Cerebellar cortex (tissue), 1 donor: ENCODE results near the gene HTR4.

ENCODE experiments used
- DNase-seq: peaks from one replicate; pipeline ENCODE4 v3.0.0-alpha.2; 2015; ENCODE audit warnings: low spot score

The HTR4 gene

GRCh38 chr5:148607406-148607805 is 46.9 kb downstream of the HTR4 start:
- DNase-seq, result no peak

DNA sequence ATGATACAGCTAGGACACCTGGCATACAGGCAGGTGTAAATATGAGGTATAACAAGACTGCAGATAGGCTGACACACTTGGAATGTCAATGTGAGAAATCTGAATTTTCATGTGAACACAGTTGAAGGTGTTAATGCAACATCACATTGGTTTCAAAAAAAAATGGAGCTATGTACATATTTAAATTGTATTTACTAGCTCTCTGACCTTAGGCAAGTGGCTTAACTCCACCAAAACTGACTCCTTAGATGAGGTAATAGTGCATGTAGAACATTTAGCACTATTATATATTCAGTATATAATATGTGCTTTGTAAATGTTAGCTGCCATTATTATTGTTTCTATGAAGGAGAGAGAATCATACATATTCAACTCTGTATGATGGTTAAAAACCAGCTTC is 48.0 kb downstream of the HTR4 start:
- no peak for DNase-seq

DNA sequence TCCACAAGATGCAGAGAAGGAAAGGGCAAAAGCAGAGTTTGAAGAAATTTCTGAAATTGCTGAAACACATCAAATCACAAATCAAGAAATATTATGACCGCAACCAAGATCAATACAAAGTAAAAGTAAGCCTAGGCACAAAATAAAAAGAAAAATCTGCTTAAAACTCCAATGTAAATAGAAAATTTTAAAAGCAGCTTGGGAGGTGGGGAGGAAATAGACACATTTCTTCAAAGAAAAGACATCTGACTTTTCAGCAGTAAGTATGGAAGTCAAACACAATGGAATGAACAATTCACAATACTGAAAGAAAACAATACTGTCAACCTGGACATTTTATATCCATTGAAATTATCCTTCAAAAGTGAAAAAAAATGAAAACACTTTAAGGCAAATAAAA is 55.1 kb downstream of the HTR4 start:
- no peak for DNase-seq

DNA sequence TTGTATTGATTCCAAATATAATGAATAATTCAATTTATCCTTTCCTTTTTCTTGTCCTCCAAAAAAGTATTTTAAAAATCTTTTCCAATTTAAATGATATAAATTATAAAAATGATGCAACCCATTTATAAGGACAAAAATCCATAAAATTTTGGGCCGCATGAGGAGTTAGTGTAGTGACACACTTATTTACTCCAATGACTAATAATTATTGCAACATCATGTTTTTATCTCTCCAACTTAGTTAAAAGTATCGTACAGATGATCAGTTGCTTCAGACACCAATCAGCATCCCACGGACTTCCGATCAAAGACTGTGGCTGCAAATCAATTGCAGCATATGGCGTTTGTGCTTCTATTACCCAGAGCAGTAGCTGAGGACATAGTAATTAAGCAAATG is 58.6 kb downstream of the HTR4 start:
- DNase-seq, result no peak

DNA sequence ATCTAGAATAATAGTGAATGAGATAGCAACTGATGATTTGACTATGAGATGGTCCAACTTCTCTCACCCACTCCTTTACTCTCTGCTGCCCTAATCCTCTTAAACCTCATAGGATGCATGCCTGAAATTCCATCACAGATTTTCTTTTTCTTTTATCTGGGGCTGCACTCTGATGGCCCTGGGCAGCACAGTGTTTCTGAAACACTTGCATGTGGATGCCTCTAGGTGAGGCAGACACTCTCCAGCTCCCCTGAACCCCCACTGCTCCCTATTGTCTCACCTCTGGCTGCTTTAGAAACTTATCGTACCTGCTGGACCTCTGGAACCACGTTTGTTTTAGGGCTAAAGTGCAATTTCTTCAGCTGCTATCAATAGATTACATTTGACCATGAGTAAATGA is 67.5 kb downstream of the HTR4 start:
- no peak for DNase-seq

DNA sequence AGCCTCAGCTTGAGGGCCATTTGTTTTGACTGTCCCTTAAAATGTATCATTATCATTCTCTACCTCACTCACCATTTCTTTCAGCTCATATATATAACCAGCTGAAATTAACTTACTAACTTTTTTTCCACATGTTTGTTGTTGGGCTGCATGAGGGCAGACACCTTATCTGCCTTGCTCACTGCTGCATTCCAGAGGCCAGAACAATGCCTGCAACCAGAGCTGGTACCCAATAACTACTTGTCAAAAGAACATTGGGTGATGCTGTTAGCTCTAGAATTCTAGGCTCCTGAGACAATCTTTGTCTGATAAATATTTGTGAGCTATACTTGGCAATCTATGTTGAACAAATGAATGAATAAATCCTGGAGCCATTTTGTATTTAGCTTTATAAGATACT is 68.3 kb downstream of the HTR4 start:
- no peak for DNase-seq

DNA sequence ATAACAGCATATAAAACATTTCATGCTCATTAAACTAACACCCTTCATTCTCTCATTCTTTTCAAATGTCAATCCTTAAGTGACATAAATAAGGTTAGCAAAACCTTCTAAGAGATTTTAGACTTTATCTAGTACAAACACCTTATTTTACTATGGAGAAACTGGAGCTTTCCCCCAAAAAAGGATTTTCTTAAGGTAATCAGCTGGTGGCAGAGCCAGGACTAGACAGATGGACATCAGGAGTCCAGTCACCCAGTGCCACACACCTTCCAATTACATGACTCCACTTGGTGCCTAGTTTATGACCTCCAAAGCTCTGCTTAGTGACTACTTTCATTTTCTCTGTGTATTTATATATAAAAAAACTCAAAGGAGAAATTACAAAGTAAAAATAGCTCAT is 70.2 kb downstream of the HTR4 start:
- DNase-seq, result no peak

- DNase-seq, result no peak
These were observed 70.8 kb downstream of the HTR4 start for GRCh38 chr5:148583421-148583965.

DNA sequence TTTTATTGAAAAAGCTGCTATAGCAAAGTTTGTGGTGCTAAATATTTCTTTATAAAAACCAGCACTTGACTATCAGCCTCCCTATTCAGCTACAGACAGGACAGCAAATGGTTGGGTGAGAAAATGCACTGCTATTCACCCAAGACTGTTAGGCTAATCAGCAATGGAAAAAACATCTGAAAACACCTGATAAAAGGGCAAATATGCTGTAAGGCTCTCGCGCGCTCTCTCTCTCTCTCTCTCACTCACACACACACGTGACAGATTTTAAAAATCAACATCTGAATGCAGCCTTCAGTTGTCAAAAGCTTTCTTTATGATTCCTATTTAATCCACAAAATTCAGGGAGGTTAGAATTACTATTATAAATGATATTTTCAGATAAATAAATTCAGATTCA is 80.2 kb downstream of the HTR4 start:
- no peak for DNase-seq

DNA sequence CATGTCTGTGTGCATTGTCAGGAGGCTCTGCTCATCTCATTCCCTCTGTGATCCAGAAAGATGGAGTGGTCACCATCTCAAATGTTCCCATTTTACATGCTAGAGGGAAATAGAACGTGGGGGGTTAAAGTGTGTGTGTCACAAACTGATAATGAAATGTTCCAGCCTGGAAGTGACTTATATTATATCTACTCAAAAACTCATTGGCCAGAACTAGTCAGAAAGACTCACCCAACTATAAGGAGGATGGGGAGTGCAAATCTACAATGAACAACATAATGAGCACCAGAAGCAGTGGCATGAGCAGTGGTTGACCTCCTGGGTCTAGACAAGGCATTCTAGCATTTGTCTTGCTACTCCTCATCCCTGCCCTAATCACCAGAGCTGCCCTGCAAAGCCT is 81.0 kb downstream of the HTR4 start:
- no peak for DNase-seq

GRCh38 chr5:148569948-148570347 is 84.4 kb downstream of the HTR4 start:
- no peak for DNase-seq

DNA sequence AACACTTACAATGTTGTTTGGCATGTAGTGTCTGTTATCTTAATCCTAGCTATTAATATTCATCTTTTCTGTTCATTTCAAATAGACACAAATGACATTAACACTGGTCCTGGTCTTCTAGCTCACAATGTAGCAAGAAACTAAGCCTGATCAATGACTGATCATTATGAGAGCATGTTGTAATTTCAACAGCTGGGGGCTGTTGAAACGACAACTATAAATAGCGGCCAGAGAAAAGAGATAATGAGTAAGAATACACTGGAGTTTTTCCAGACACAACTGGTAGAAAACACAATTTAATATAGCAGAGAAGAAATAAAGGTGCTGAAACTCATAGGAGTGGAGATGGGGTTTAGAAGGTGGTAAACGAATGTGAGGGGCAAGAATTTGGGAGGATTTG is 89.2 kb downstream of the HTR4 start:
- no peak for DNase-seq

GRCh38 chr5:148563021-148563420 is 91.3 kb downstream of the HTR4 start:
- DNase-seq, result no peak

GRCh38 chr5:148561801-148562311 is 92.5 kb downstream of the HTR4 start:
- DNase-seq, result no peak

DNA sequence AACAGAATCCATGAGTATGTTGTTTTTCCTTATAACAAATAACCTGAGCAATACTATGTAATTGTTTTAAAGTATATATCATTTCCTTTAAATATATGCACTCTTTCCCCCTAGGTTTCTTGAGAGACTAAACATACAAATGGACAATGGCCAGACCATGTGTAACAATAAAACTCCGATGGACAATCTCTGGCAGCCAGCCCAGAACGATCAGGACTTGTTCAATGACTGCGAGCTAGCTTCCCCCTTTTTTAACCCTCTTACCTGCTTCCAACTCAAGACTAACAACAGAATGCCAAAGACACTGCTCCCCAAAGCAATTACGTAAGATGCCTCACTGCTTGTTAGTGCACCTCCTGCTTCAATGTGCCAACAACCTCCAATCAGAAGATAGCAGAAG is 94.9 kb downstream of the HTR4 start:
- no peak for DNase-seq

GRCh38 chr5:148558892-148559291 is 95.4 kb downstream of the HTR4 start:
- DNase-seq, result no peak

- DNase-seq, result no peak
These were observed 97.5 kb downstream of the HTR4 start for GRCh38 chr5:148556835-148557234.

DNA sequence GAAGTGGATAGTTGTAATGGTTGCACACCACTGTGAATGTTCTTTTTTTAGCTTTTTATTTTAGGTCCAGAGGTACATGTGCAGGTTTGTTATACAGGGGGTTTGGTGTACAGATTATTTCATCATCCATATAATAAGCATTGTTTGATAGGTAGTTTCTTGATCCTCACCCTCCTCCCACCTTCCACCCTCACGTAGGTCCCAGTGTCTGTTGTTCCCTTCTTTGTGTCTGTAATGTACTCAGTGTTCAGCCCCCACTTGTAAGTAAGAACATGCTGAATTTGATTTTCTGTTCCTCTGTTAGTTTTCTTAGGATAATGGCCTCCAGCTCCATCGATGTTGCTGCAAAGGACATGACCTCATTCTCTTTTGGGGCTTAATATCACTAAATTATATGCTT is 99.7 kb downstream of the HTR4 start:
- no peak for DNase-seq

DNA sequence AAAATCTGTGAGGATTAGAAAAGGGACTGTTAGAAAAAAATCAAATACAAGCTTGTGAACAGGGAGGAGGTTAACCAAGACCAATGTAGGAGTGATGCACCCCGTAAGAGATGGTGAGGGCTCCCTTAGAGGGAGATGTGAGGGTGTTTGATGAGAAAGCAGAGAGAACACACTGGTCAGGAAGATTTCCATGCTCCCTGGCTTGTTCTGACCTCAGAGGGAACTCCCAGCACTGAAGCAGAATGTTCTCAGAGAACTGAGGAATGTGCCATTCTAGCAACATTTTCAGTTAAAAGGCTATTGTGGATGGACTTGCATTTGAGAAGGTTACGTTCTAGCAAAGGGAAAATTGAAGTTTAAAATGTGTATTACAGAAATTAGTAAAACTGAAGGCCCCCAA is 110.6 kb downstream of the HTR4 start:
- no peak for DNase-seq

GRCh38 chr5:148542812-148543211 is 111.5 kb downstream of the HTR4 start:
- DNase-seq, result no peak

- DNase-seq, result no peak
These were observed 113.1 kb downstream of the HTR4 start for GRCh38 chr5:148541054-148541835.

DNA sequence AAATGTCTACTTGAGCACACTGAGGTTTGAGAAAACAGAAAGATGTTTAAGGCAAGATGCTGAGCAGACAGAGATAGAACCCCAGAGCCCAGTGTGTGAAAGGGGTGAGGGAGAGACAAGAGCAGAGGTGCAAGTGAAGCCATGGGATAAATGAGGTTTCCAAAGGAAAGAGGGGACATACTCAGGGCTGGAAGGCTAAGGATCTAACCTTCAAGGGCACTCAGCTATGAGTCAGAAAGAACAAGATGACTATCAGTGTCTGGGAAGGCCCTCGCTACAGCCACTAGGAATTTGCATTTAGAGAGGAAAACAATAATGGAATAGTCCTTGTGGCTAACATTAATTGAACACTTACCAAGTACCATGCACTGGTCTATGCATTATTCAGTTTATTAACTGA is 113.7 kb downstream of the HTR4 start:
- no peak for DNase-seq

GRCh38 chr5:148539851-148540250 is 114.5 kb downstream of the HTR4 start:
- no peak for DNase-seq

DNA sequence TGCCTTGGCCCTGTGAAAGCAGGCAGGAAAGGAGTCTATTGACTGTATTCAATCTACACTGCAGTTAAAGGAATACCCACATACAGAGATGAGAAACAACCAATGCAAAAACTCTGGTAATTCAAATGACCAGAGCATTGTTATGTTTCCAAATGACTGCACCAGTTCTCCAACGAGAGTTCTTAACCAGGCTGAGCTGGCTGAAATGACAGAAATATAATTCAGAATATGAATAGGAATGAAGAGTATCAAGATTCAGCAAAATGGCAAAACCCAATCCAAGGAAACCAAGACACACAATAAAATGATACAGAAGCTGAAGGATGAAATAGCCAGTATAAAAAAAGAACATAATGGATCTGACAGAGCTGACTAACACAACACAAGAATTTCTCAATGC is 119.1 kb downstream of the HTR4 start:
- DNase-seq, result no peak
